ENCODE measurements around the gene TMEM208. TPM values are rescaled to one million over a fixed set of nuclear protein-coding genes. Genes with fewer than 3 reads are reported as not detected.
A peak's percentile ranks its signal among the peaks of the same experiment; 100 is the strongest.

TMEM208 gene
- 35.2 TPM for total RNA-seq
- 71.8 TPM for polyA plus RNA-seq
- long read RNA-seq, donor 1, partial matches to known transcripts, result 0 of 4 reads
- long read RNA-seq, donor 1, other reads (novel, unspliced or antisense), result 0 of 4 reads
- long read RNA-seq, donor 2, result 0 reads
- long read RNA-seq, donor 3, transcript TMEM208-201 (6 exons, 793 nt), result major isoform, 39 of 66 reads
- long read RNA-seq, donor 3, partial matches to known transcripts, result 19 of 66 reads
- long read RNA-seq, donor 3, other reads (novel, unspliced or antisense), result 0 of 66 reads
- long read RNA-seq, donor 4, transcript TMEM208-201 (6 exons, 793 nt), result major isoform, 12 of 15 reads
- long read RNA-seq, donor 4, partial matches to known transcripts, result 0 of 15 reads
- long read RNA-seq, donor 4, other reads (novel, unspliced or antisense), result 0 of 15 reads
- long read RNA-seq, donor 5, transcript TMEM208-201 (6 exons, 793 nt), result major isoform, 31 of 44 reads
- long read RNA-seq, donor 5, partial matches to known transcripts, result 6 of 44 reads
- long read RNA-seq, donor 5, other reads (novel, unspliced or antisense), result 0 of 44 reads
- long read RNA-seq, donor 6, transcript TMEM208-201 (6 exons, 793 nt), result major isoform, 25 of 27 reads
- long read RNA-seq, donor 6, partial matches to known transcripts, result 0 of 27 reads
- long read RNA-seq, donor 6, other reads (novel, unspliced or antisense), result 0 of 27 reads
- long read RNA-seq, donor 7, transcript TMEM208-201 (6 exons, 793 nt), result major isoform, 14 of 19 reads
- long read RNA-seq, donor 7, partial matches to known transcripts, result 0 of 19 reads
- long read RNA-seq, donor 7, other reads (novel, unspliced or antisense), result 0 of 19 reads
- long read RNA-seq, donor 8, transcript TMEM208-201 (6 exons, 793 nt), result major isoform, 9 of 11 reads
- long read RNA-seq, donor 8, partial matches to known transcripts, result 0 of 11 reads
- long read RNA-seq, donor 8, other reads (novel, unspliced or antisense), result 0 of 11 reads
- long read RNA-seq, donor 9, transcript TMEM208-201 (6 exons, 793 nt), result major isoform, 15 of 18 reads
- long read RNA-seq, donor 9, partial matches to known transcripts, result 0 of 18 reads
- long read RNA-seq, donor 9, other reads (novel, unspliced or antisense), result 0 of 18 reads
- long read RNA-seq, donor 10, transcript TMEM208-201 (6 exons, 793 nt), result major isoform, 18 of 21 reads
- long read RNA-seq, donor 10, partial matches to known transcripts, result 0 of 21 reads
- long read RNA-seq, donor 10, other reads (novel, unspliced or antisense), result 0 of 21 reads

- Histone ChIP-seq H3K4me1 (ENCODE audit: control insufficient read depth in 2 of 2, insufficient read depth in 2 of 2, low read length in 2 of 2) (peaks cover 11 to 27% of the 10 kb centered on the region in 2 donors), H3K4me3 (ENCODE audit: low read length in 2 of 2) (peak within 1 kb of the TSS; percentile 90), H3K27ac (ENCODE audit: low read depth in 1 of 2, low read length in 1 of 2) (peak within 1 kb of the TSS; percentile 20 to 86), H3K27me3 (ENCODE audit: control insufficient read depth in 2 of 2, insufficient read depth in 1 of 2, low read length in 1 of 2) (no peaks in the 10 kb centered on the region), H3K9me3 (ENCODE audit: control insufficient read depth in 2 of 2, insufficient read depth in 1 of 2, low read length in 1 of 2) (no peaks in the 10 kb centered on the region), H3K36me3 (ENCODE audit: control insufficient read depth in 2 of 2, insufficient read depth in 2 of 2, low read length in 1 of 2) (peaks cover 37 to 40% of the 10 kb centered on the region in 2 donors)
- under 1% methylated on average over 46 of the region's 46 CpGs for WGBS
- peak; percentile 94 to 99 (median 97) for DNase-seq (ENCODE audit: low read depth in 6 of 9, low spot score in 9 of 9)
Observed at GRCh38 chr16:67226804-67227566, at the start of gene TMEM208. TMEM208 (plus strand) TSS chr16:67227130; CDS start chr16:67227219, 89 bp downstream.

GRCh38 chr16:67177743-67178699 lies 48.9 kb upstream of the TMEM208 start:
- Histone ChIP-seq H3K4me3 (ENCODE audit: low read length in 2 of 2) (peak overlapping the region in 1 of 2 donors; percentile 21), H3K4me1 (ENCODE audit: control insufficient read depth in 2 of 2, insufficient read depth in 2 of 2, low read length in 2 of 2) (peaks cover 7 to 29% of the 10 kb centered on the region in 2 donors), H3K9me3 (ENCODE audit: control insufficient read depth in 2 of 2, insufficient read depth in 1 of 2, low read length in 1 of 2) (peaks cover 1 to 4% of the 10 kb centered on the region in 2 donors), H3K27ac (ENCODE audit: low read depth in 1 of 2, low read length in 1 of 2) (no peak overlapping the region), H3K36me3 (ENCODE audit: control insufficient read depth in 2 of 2, insufficient read depth in 2 of 2, low read length in 1 of 2) (no peaks in the 10 kb centered on the region), H3K27me3 (ENCODE audit: control insufficient read depth in 2 of 2, insufficient read depth in 1 of 2, low read length in 1 of 2) (peaks cover 50 to 71% of the 10 kb centered on the region in 2 donors)
- DNase-seq (ENCODE audit: low read depth in 6 of 9, low spot score in 9 of 9), result peak in 2 of 9 donors; percentile 29 to 47
- WGBS, result 7% methylated on average over 73 of the region's 73 CpGs

- H3K4me3 ChIP-seq (ENCODE audit: low read length in 2 of 2), result no peak overlapping the region
- peaks cover 7 to 27% of the 10 kb centered on the region in 2 donors for H3K4me1 ChIP-seq (ENCODE audit: control insufficient read depth in 2 of 2, insufficient read depth in 2 of 2, low read length in 2 of 2)
- WGBS, result 91% methylated on average over 13 of the region's 13 CpGs
- H3K27ac ChIP-seq (ENCODE audit: low read depth in 1 of 2, low read length in 1 of 2), result no peak overlapping the region
- no peak for DNase-seq (ENCODE audit: low read depth in 6 of 9, low spot score in 9 of 9)
- no peaks in the 10 kb centered on the region for H3K36me3 ChIP-seq (ENCODE audit: control insufficient read depth in 2 of 2, insufficient read depth in 2 of 2, low read length in 1 of 2)
- H3K9me3 ChIP-seq (ENCODE audit: control insufficient read depth in 2 of 2, insufficient read depth in 1 of 2, low read length in 1 of 2), result peaks cover 0 to 1% of the 10 kb centered on the region in 2 donors
- peaks cover 39 to 63% of the 10 kb centered on the region in 2 donors for H3K27me3 ChIP-seq (ENCODE audit: control insufficient read depth in 2 of 2, insufficient read depth in 1 of 2, low read length in 1 of 2)
Observed at GRCh38 chr16:67179421-67180080, 47.4 kb upstream of the TMEM208 start.

- peaks cover 1 to 3% of the 10 kb centered on the region in 2 donors for H3K9me3 ChIP-seq (ENCODE audit: control insufficient read depth in 2 of 2, insufficient read depth in 1 of 2, low read length in 1 of 2)
- no peak for DNase-seq (ENCODE audit: low read depth in 6 of 9, low spot score in 9 of 9)
- H3K27me3 ChIP-seq (ENCODE audit: control insufficient read depth in 2 of 2, insufficient read depth in 1 of 2, low read length in 1 of 2), result peaks cover 39 to 63% of the 10 kb centered on the region in 2 donors
- H3K4me1 ChIP-seq (ENCODE audit: control insufficient read depth in 2 of 2, insufficient read depth in 2 of 2, low read length in 2 of 2), result peaks cover 13 to 30% of the 10 kb centered on the region in 2 donors
- H3K36me3 ChIP-seq (ENCODE audit: control insufficient read depth in 2 of 2, insufficient read depth in 2 of 2, low read length in 1 of 2), result no peaks in the 10 kb centered on the region
- no peak overlapping the region for H3K27ac ChIP-seq (ENCODE audit: low read depth in 1 of 2, low read length in 1 of 2)
- WGBS, result 99% methylated on average over 16 of the region's 16 CpGs
- H3K4me3 ChIP-seq (ENCODE audit: low read length in 2 of 2), result no peak overlapping the region
Observed at GRCh38 chr16:67180166-67180565, 46.8 kb upstream of the TMEM208 start.

GRCh38 chr16:67181346-67181745 lies 45.6 kb upstream of the TMEM208 start:
- peaks cover 14 to 35% of the 10 kb centered on the region in 2 donors for H3K4me1 ChIP-seq (ENCODE audit: control insufficient read depth in 2 of 2, insufficient read depth in 2 of 2, low read length in 2 of 2)

GRCh38 chr16:67182288-67182687 lies 44.6 kb upstream of the TMEM208 start:
- WGBS, result 95% methylated on average over 2 of the region's 2 CpGs
- Histone ChIP-seq H3K27me3 (ENCODE audit: control insufficient read depth in 2 of 2, insufficient read depth in 1 of 2, low read length in 1 of 2) (peaks cover 37 to 63% of the 10 kb centered on the region in 2 donors), H3K27ac (ENCODE audit: low read depth in 1 of 2, low read length in 1 of 2) (no peak overlapping the region), H3K9me3 (ENCODE audit: control insufficient read depth in 2 of 2, insufficient read depth in 1 of 2, low read length in 1 of 2) (peaks cover 1 to 3% of the 10 kb centered on the region in 2 donors), H3K4me1 (ENCODE audit: control insufficient read depth in 2 of 2, insufficient read depth in 2 of 2, low read length in 2 of 2) (peaks cover 14 to 35% of the 10 kb centered on the region in 2 donors), H3K36me3 (ENCODE audit: control insufficient read depth in 2 of 2, insufficient read depth in 2 of 2, low read length in 1 of 2) (no peaks in the 10 kb centered on the region), H3K4me3 (ENCODE audit: low read length in 2 of 2) (no peak overlapping the region)
- DNase-seq (ENCODE audit: low read depth in 6 of 9, low spot score in 9 of 9), result no peak

More at GRCh38 chr16:67181346-67181745, 45.6 kb upstream of the TMEM208 start:
- H3K27me3 ChIP-seq (ENCODE audit: control insufficient read depth in 2 of 2, insufficient read depth in 1 of 2, low read length in 1 of 2), result peaks cover 46 to 63% of the 10 kb centered on the region in 2 donors
- no peak overlapping the region for H3K4me3 ChIP-seq (ENCODE audit: low read length in 2 of 2)
- H3K36me3 ChIP-seq (ENCODE audit: control insufficient read depth in 2 of 2, insufficient read depth in 2 of 2, low read length in 1 of 2), result no peaks in the 10 kb centered on the region
- H3K9me3 ChIP-seq (ENCODE audit: control insufficient read depth in 2 of 2, insufficient read depth in 1 of 2, low read length in 1 of 2), result peaks cover 1 to 3% of the 10 kb centered on the region in 2 donors
- H3K27ac ChIP-seq (ENCODE audit: low read depth in 1 of 2, low read length in 1 of 2), result no peak overlapping the region
- no peak for DNase-seq (ENCODE audit: low read depth in 6 of 9, low spot score in 9 of 9)
- WGBS, result over 99% methylated on average over 2 of the region's 2 CpGs

- peaks cover 1 to 3% of the 10 kb centered on the region in 2 donors for H3K9me3 ChIP-seq (ENCODE audit: control insufficient read depth in 2 of 2, insufficient read depth in 1 of 2, low read length in 1 of 2)
- no peak for DNase-seq (ENCODE audit: low read depth in 6 of 9, low spot score in 9 of 9)
- 10% methylated on average over 11 of the region's 11 CpGs for WGBS
- no peak overlapping the region for H3K27ac ChIP-seq (ENCODE audit: low read depth in 1 of 2, low read length in 1 of 2)
- peaks cover 29 to 57% of the 10 kb centered on the region in 2 donors for H3K27me3 ChIP-seq (ENCODE audit: control insufficient read depth in 2 of 2, insufficient read depth in 1 of 2, low read length in 1 of 2)
- no peaks in the 10 kb centered on the region for H3K36me3 ChIP-seq (ENCODE audit: control insufficient read depth in 2 of 2, insufficient read depth in 2 of 2, low read length in 1 of 2)
- H3K4me3 ChIP-seq (ENCODE audit: low read length in 2 of 2), result peak overlapping the region; percentile 75 to 86
- peaks cover 13 to 32% of the 10 kb centered on the region in 2 donors for H3K4me1 ChIP-seq (ENCODE audit: control insufficient read depth in 2 of 2, insufficient read depth in 2 of 2, low read length in 2 of 2)
Observed at GRCh38 chr16:67183284-67183626, 43.7 kb upstream of the TMEM208 start.

All from thymus (tissue), 14 donors.